Left renal cortex interstitium (tissue), 4 donors: ENCODE measurements around the gene SLTM. TPM values are rescaled to one million over a fixed set of nuclear protein-coding genes. Genes with fewer than 3 reads are reported as not detected.
"Not testable (repeated sequence)": the region's sequence is repeated elsewhere in the genome, so short reads cannot be mapped to it uniquely, and the experiment has no call there.

ENCODE experiments used
- DNase-seq, 4 donors: peaks; one replicate each; pipeline ENCODE4 v3.0.0-alpha.2; 2013; ENCODE audit warnings: low read depth in 4 of 4, low spot score in 2 of 4, missing footprints in 1 of 4
- polyA plus RNA-seq, 4 donors: library from polyadenylated mRNA; unstranded; fragments of 120-200 nt; gene quantifications; one replicate each; pipeline ENCODE4 v1.2.1, GENCODE V29; 2013; ENCODE audit not compliant: insufficient read length in 4 of 4

The SLTM gene
- polyA plus RNA-seq, 4 donors = 94.3 to 169 (median 139) TPM

GRCh38 chr15:58880320-58880719 is 53.2 kb downstream of the SLTM start:
- no peak for DNase-seq

- no peak for DNase-seq
Observed at GRCh38 chr15:58877999-58878825, 55.3 kb downstream of the SLTM start.

DNA sequence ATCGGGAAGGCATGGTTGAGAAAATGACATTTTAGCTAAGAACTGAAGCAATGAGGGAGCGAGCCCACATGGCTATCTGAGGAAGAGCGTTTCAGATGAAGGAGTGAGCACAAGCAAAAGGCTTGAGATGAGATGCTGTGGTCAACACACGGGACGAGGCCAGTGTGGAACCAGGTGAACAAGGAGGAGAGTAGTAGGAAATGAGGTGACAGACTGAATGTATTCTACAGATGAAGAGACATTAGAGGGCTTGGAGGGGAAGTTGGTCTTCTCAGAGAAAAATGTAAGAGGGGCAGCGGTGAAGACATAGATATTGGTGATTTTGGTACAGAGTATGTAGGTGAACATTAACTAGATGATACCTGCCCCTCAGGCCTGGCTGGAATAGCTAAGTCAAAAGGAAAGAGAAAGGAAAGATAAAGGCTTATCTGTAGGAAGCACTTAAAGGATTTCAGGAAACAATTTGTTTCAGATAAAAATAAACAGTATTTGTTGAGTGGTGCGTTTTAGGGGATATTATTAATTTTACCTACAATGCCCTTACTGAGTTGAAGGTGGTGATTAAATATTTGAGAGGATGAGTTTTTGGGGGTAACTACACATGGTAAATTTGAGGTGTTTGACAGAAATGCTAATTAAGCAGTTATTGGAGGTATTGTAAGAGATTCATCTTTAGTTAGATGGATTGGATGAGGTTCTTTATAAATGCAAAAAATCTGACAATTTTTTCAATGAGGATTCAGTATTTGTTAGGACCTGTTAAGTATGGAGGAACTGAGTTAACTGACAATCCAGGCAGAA is 57.0 kb downstream of the SLTM start:
- DNase-seq = no peak

DNA sequence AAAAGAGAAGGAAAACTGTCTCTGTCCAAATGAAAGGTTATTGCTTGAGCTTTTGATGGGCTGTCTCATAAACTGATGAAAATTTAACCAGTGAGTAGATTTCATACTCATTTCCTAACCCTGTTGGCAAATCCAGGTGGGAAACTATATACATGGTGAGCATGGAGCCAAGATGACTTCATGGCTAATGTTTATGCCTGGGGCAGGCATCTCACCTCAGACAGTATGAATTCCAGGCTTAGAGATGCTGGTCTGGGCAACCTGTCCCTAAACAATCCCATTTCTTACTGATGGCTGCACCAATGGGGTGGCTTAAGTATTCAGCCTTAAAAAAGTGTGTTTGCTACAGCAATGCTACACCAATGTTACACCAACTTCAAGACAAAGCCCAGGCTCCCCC is 58.1 kb downstream of the SLTM start:
- DNase-seq = no peak

- no peak for DNase-seq
Observed at GRCh38 chr15:58873267-58873666, 60.2 kb downstream of the SLTM start.

DNA sequence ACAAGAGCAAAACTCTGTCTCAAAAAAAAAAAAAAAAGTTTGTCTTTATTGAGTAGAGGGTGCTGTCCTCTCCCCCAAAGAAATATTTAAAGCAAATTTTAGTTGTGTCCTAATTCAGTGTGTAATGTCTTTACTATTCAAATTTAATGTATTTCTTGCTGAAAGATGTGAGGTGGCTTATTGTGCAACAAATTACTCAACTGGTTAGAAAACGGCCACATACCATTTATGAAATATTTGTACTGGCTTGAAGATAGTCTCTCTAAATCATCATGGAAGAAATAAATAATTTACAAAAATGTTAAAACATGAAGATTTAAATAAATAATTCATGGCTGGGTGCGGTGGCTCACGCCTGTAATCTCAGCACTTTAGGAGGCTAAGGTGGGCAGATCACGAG is 63.0 kb downstream of the SLTM start:
- no peak for DNase-seq

DNA sequence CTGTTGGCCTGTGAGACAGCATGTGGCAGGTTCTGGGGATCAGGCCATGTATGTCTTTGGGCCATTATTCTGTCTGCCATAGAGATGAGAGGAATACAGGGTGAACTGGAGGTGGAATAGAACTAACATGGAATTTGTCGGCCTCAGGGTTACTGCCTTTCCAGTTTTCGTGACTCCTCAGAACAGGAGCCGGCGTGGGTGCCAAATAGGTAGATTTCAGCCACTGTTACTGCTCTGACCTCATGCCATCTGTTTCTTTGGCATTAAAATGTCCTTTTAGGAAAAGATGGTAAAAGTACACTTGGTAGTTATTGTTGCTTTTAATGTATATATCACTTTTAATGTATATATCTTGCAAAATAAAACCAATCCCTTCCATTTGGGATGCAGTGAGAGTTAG is 65.6 kb downstream of the SLTM start:
- no peak for DNase-seq

DNA sequence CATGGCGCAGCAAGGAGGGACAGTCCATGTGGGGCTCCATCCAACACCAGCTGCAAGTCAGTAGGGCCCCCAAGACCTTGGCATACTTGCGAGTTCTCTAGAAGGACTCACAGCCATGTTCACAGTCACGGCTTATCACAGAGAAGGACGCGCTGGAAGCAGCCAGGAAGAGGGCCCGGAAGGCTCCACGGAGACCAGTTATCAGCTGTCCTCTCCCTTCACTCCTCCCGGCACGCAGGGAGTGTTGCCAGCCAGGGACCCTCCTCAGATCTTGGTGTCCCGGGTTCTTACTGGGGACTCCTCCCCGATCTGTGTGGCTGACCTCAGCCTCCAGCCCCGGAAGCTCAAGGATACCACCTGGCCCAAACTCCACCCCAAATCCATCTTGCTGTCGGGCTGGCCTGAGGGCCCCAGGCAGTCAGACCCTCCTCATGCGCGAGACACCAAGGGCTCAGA is 68.0 kb downstream of the SLTM start:
- DNase-seq = no peak

- DNase-seq = peak in 1 of 4 donors; percentile 21
Observed at GRCh38 chr15:58864602-58865424, 68.7 kb downstream of the SLTM start.

DNA sequence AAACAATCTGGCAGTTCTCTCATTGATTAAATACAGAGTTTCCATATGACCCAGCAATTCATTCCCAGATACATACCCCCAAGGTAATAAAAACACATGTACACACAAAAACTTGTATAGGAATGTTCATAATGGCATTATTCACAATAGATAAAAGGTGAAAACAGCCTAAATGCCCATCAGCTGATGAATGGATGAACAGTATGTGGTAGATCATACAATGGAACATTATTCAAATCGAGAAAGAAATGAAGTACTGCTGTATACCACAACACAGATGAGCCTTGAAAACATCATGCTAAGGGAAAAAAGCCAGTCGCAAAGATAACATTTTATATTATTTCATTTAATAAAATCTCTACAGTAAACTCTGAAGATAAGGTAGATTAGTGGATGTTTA is 71.2 kb downstream of the SLTM start:
- no peak for DNase-seq

- DNase-seq = not testable (repeated sequence)
Observed at GRCh38 chr15:58856621-58857020, 76.9 kb downstream of the SLTM start.

DNA sequence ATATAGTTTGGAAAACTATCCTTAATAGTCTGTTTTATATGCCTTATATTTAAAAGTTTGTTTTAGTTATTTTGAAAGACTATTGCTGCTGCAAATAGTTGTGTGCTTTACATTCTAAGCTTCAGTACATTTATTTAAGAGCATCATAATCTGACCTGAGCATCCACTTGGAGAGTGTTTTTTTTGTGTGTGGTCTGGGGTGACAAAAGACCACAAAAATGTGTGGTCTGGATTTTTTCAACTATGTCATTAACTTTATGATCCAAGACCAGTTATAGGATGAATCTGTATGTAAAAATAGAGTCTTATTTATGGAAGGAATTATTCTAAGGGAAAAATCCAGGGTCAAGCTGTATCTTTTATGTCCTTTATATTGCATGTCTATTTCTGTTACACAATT is 77.4 kb downstream of the SLTM start:
- no peak for DNase-seq

DNA sequence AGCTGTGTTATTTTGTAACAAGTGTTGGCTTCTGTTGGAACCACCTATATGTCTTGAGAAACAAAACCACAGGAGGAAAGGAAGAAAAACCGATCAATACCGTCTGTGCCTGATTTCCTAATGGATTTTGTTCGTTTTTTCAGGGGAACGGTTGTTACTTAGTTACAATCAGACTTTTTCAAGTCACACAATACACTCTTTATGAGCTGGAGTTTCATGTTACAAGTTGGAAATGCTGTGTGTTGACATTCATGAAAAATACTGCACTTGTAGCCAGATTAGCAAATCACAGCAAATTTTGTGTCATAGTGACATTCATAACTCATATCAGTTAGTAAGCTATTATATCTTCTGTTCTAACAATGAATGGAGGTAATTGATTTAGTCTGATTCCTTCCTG is 78.9 kb downstream of the SLTM start:
- DNase-seq = no peak

- no peak for DNase-seq
Observed at GRCh38 chr15:58852347-58852746, 81.1 kb downstream of the SLTM start.

DNA sequence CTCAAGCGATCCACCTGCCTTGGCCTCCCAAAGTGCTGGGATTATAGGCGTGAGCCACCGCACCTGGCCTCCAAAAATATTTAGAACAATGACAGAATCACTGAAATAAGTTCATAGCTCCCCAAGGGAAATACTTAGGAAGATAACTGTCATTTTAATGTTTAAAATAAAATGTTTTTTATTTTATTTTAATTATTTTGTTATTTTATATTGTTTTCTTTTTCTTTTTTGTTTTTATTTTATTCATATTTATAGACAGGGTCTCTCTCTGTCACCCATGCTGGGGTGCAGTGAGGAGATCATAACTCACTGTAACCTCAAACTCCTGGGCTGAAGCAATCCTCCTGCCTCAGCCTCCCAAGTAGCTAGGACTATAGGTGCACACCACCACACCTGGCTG is 82.3 kb downstream of the SLTM start:
- DNase-seq = not testable (repeated sequence)

DNA sequence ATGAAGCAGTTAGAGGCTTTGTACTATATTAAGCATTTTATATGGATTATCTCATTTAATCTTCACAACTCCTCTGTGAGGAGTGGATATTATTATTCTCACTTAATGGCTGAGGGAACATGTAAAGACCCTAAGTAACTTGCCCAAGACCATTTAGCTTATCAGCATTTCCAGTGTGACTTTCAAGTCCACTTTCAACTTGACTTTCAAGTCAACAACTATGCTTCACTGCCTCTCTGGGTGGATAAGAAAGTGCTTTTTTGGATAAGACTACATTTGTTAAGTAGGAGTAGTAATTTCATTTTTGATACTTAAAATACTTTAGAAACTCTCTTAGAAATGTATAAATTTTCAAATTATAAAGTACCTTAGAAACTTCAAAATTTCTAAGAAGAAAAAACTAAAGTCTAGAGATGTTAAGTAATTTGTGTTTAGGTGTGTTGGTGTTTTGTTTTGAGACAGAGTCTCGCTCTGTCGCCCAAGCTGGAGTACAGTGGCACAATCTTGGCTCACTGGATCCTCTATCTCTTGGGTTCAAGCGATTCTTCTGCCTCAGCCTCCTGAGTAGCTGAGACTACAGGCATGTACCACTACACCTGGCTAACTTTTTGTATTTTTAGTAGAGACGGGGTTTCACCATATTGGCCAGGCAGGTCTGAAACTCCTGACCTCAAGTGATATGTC is 90.6 kb downstream of the SLTM start:
- DNase-seq = no peak

- no peak for DNase-seq
Observed at GRCh38 chr15:58840048-58840447, 93.4 kb downstream of the SLTM start.

DNA sequence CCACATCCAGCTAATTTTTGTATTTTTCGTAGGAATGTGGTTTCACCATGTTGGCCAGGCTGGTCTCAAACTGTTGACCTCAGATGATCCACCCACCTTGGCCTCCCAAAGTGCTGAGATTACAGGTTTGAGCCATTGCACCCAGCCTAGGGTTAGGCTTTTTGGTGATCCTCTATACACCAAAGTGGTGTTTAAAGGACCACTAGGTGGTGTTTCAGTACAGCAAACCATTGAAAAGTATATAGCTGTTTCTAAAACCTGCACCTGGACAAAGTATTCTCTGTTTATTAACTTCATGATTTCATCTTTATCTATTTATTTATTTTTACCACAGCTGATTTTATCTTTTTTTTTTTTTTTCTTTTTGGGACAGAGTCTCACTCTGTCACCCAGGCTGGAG is 94.0 kb downstream of the SLTM start:
- no peak for DNase-seq

- not testable (repeated sequence) for DNase-seq
Observed at GRCh38 chr15:58833681-58834426, 99.6 kb downstream of the SLTM start.

DNA sequence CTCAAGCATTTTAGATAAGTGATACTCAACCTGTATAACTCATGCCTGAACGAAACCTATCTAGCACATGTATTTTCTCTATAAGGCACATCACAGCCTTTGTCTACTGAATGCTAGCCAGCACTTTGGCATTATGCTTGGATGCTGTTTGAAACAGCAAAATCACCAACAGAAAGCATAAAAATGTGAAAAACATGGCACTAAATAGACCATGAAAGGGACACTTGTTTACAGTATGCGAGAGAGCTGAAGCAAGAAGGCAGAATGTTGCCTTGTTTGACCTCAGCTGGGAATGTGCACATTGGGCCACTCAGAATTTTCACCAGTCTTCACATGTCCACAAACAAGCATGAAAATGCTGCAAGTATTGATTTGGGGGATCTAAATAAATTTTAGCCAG is 102.9 kb downstream of the SLTM start:
- DNase-seq = no peak
